GM21447 (cell line): Measurements from ENCODE around the gene SAP30BP.

Source experiments
- ATAC-seq: cut with Tn5 transposase; IDR thresholded peaks from one replicate; pipeline ENCODE4 v1.9.1; 2021; ENCODE audit not compliant: unreplicated experiment

Gene SAP30BP

DNA sequence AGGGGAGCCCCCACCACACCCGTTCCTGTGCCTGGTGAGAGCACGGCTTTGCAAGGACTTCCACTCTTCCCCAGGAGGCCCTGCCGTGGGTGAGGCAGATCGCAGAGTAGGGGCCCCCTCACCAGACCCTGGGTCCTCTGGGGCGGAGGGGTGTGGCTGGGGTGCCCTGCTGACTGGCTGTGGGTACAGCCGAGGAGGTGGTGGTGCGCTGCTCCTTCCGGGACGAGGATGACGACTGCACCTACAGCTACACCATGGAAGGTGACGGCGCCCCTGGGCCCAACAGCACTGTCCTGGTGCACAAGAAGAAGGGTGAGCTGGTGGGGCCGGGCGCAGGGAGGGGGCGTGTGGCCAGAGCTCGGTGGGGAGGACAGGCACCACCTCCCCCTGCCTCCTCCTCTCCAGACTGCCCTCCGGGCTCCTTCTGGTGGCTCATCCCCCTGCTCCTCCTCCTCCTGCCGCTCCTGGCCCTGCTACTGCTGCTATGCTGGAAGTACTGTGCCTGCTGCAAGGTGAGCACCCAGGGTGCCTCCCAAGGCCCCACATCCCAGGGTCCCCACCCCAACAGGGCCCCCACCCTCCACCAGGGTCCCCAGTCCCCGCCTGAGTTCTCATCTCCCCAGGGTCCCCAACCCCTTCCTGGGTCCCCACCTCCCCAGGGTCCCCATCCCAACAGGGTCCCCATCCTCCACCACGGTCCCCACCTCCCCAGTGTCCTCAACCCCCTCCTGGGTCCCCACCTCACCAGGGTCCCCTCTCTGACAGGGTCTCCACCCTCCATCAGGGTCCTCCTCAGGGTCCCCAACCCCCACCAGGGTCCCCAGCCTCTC lies 70.2 kb downstream of the SAP30BP start:
- no peak for ATAC-seq

- no peak for ATAC-seq
These were observed 71.2 kb downstream of the SAP30BP start for GRCh38 chr17:75738218-75738802.

GRCh38 chr17:75739174-75739573 lies 72.0 kb downstream of the SAP30BP start:
- no peak for ATAC-seq

DNA sequence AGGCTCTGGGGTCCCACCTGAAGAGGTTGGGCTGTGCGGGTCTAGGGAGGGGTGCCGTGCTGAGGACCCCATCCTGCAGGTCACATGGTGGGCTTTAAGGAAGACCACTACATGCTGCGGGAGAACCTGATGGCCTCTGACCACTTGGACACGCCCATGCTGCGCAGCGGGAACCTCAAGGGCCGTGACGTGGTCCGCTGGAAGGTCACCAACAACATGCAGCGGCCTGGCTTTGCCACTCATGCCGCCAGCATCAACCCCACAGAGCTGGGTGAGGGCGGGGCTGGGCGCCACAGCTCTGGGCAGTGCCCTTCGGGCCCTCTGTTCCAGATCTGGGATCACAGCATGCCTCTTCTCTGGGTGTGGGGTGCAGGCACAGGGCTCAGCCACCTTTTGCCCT lies 72.7 kb downstream of the SAP30BP start:
- ATAC-seq: no peak

DNA sequence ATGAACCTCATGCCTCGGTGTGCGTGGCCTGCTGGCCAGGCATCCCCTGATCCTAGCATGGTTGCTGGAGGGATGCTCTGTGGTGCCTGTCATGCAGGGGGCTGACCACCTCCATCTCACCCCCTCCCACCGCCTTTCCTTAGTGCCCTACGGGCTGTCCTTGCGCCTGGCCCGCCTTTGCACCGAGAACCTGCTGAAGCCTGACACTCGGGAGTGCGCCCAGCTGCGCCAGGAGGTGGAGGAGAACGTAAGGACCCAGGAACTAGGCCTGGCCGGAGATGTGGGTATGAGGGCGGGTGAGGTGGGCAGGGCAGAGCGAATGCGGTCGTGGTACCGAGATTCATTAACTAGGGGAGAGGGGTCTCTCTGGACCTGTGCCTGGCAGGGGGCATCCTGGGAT lies 73.1 kb downstream of the SAP30BP start:
- ATAC-seq: no peak

DNA sequence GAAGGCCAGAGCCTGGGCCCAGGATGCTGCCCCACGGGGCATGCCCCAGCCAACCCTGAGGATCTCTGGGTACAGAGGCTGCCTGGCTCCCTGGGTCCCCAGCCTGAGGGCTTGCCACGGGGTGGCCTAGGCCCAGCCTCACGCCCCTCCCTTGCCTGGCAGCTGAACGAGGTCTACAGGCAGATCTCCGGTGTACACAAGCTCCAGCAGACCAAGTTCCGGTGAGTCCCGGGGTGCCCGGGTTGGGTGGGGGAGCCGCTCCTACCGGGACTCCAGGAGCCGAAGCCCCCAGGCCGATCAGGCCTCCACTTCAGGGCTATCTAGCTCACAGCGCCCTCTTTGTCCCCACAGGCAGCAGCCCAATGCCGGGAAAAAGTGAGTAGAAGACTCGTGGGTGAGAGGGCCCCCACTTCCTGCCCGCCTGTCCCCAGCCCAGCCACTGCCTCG lies 73.5 kb downstream of the SAP30BP start:
- ATAC-seq: no peak

DNA sequence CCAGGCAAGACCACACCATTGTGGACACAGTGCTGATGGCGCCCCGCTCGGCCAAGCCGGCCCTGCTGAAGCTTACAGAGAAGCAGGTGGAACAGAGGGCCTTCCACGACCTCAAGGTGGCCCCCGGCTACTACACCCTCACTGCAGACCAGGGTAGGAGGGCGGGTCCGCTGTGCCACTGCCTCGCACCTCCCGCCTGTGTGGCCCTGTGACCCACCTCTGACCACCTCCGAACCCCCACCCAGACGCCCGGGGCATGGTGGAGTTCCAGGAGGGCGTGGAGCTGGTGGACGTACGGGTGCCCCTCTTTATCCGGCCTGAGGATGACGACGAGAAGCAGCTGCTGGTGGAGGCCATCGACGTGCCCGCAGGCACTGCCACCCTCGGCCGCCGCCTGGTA lies 75.2 kb downstream of the SAP30BP start:
- no peak for ATAC-seq

GRCh38 chr17:75743625-75744206 lies 76.6 kb downstream of the SAP30BP start:
- no peak for ATAC-seq

- ATAC-seq: no peak
These were observed 81.6 kb downstream of the SAP30BP start for GRCh38 chr17:75748706-75749105.

DNA sequence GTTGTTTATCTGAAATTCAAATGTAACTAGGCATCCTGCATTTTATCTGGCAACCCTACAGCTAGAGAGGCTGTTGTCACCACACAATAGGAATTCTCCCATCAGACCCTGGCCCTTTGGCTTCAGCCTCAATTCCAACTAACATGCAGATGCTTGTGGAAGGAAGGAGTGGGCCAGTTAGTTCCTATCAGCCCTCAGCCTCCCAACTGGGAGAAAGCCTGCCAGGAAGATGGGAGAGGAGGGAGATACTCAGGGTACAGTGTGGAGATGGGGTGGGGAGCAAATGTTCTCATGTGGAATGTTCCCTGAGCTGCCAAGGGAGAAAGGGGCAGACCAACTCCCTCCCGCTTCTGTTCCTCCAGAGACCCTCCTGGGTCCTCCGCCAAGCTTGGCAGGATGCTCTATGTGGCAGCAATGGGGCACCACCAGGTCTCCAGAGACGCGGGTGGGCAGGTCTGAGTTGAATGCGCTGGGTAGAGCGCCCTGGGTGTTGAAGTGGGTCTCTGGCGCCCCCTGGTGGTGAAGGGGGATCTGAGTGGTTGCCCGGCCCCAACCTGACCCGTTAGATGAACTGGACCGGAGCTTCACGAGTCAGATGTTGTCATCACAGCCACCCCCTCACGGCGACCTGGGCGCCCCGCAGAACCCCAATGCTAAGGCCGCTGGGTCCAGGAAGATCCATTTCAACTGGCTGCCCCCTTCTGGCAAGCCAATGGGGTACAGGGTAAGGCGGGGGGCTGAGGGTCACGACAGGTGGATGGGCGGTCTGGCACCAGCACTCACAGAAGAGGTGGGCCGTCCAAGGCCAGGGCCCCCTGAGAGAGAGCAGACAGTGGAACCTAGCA lies 82.6 kb downstream of the SAP30BP start:
- no peak for ATAC-seq

DNA sequence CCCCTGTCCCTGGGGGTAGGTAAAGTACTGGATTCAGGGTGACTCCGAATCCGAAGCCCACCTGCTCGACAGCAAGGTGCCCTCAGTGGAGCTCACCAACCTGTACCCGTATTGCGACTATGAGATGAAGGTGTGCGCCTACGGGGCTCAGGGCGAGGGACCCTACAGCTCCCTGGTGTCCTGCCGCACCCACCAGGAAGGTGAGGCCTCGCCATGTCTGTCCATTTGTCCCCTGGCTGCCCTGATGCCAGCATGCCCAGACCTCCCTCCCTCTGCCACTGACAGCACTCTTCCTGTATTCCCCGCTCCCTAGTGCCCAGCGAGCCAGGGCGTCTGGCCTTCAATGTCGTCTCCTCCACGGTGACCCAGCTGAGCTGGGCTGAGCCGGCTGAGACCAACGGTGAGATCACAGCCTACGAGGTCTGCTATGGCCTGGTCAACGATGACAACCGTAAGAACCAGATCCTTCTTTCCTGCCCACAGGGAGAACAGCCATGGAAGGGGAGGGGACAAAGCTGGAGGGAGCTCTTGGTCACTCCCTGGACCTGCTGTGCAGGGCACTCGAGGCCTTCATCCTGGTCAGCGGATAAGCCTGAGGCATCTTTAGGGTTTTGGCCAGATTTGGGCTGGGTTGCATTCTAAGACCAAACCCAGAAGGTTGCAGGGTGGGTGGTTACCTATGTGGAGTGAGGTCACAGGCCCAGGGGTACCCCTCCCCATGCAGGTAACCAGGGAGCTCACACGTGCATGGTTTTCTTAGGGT lies 83.7 kb downstream of the SAP30BP start:
- ATAC-seq: no peak

DNA sequence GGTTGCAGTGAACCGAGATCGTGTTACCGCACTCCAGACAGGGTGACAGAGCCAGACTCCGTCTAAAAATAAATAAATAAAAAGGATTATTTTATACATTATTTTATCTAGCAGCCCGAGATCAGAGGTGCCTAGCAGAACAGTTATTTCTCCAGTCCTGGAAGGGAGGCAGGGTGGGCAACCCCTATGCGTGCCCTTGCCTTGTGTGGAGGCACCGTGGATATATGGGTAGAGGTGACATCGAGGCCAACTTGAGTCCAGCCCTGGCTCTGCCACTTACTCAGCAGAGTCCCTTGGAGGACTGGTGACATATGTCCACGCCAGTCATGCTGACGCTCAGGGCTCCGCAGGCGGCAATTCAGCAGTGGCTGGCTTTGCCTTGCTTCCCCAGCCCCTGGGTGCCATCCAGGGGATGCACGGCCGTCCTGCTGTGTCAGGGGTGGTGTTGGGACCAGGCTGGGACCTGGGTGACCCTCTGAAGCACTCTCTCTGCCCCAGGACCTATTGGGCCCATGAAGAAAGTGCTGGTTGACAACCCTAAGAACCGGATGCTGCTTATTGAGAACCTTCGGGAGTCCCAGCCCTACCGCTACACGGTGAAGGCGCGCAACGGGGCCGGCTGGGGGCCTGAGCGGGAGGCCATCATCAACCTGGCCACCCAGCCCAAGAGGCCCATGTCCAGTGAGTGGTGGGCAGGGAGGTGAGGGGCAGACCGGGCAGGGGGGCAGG lies 84.7 kb downstream of the SAP30BP start:
- no peak for ATAC-seq

GRCh38 chr17:75752405-75752709 lies 85.2 kb downstream of the SAP30BP start:
- ATAC-seq: no peak

GRCh38 chr17:75752802-75753513 lies 85.8 kb downstream of the SAP30BP start:
- no peak for ATAC-seq

DNA sequence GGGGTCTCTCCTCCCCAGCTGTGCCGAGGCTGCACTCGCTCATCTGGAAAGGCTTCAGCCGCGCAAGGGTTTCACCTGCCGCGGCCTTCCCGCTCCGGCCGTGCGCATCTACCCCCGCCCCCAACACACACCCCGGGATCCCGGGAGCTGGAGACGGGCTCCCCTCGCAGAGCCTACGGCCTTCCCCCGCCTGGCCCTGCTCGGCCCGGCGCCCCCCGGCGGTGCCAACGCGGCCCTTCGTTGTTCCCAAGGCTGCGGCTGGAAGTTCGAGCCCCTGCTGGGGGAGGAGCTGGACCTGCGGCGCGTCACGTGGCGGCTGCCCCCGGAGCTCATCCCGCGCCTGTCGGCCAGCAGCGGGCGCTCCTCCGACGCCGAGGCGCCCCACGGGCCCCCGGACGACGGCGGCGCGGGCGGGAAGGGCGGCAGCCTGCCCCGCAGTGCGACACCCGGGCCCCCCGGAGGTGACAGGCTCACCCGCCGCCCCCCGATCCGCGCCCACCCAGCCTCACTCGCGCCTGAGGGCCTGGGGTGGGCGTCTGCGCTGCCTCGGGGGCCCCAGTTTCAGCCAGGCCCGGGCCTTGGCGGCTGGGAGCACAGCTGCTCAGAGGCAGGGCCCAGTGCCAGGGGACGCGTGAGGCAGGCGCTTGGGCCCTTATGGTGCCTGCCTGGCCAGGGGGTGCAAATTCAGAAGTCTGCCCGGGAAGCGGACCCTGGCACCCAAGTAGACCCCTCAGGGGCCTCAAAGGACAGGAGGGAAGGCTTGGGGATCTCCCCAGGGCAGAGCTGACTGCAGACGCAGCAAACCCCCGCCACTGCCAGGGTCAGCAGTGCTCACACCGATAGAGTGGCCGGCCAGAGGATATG lies 86.6 kb downstream of the SAP30BP start:
- peak; percentile 52 for ATAC-seq

- ATAC-seq: no peak
These were observed 87.5 kb downstream of the SAP30BP start for GRCh38 chr17:75754378-75755204.

- ATAC-seq: no peak
These were observed 88.2 kb downstream of the SAP30BP start for GRCh38 chr17:75755205-75755901.
